Epithelial cell of esophagus (primary cell): ENCODE measurements around the gene CHDH.

Source experiments
- DNase-seq: peaks from one replicate; pipeline ENCODE4 v3.0.0; 2010; ENCODE audit warnings: low read depth
- H3K4me3 ChIP-seq: 2 replicates; pipeline ENCODE4 v1.5.1; 2011; ENCODE audit warnings: mild to moderate bottlenecking, low read length, control low read depth
- CTCF ChIP-seq: IDR thresholded peaks from 2 replicates; pipeline ENCODE4 v1.5.1; 2011; ENCODE audit warnings: low read depth, mild to moderate bottlenecking, low read length, control low read depth, inconsistent platforms; ENCODE audit not compliant: insufficient read depth; ENCODE audit errors: missing control alignments

Gene CHDH

GRCh38 chr3:53885239-53885638 lies 39.0 kb upstream of the CHDH start:
- no peak overlapping the region for H3K4me3 ChIP-seq
- peak; percentile 40 for DNase-seq
- TF ChIP-seq CTCF: no peak

- no peak for TF ChIP-seq CTCF
Observed at GRCh38 chr3:53884623-53885022, 38.4 kb upstream of the CHDH start.

GRCh38 chr3:53883008-53883407 lies 36.8 kb upstream of the CHDH start:
- no peak for TF ChIP-seq CTCF
- no peak overlapping the region for H3K4me3 ChIP-seq
- no peak for DNase-seq

More at GRCh38 chr3:53884623-53885022, 38.4 kb upstream of the CHDH start:
- H3K4me3 ChIP-seq: no peak overlapping the region
- no peak for DNase-seq

- TF ChIP-seq CTCF: no peak
- DNase-seq: peak; percentile 72
- H3K4me3 ChIP-seq: peak within 1 kb of the TSS; percentile 84
Observed at GRCh38 chr3:53881691-53882593, 35.7 kb upstream of the CHDH start, which contains the start of gene ACTR8. Gene ACTR8 (minus strand): TSS chr3:53882152. CDS start chr3:53882101, 51 bp downstream.

GRCh38 chr3:53880396-53881345 lies 34.5 kb upstream of the CHDH start:
- DNase-seq: no peak
- no peak for TF ChIP-seq CTCF
- H3K4me3 ChIP-seq: peak overlapping the region; percentile 84

- DNase-seq: no peak
- TF ChIP-seq CTCF: no peak
- no peak overlapping the region for H3K4me3 ChIP-seq
Observed at GRCh38 chr3:53865732-53866499, 19.7 kb upstream of the CHDH start.
